ENCODE data around the gene STAT4.
A peak's percentile ranks its signal among the peaks of the same experiment; 100 is the strongest.

The STAT4 gene

DNA sequence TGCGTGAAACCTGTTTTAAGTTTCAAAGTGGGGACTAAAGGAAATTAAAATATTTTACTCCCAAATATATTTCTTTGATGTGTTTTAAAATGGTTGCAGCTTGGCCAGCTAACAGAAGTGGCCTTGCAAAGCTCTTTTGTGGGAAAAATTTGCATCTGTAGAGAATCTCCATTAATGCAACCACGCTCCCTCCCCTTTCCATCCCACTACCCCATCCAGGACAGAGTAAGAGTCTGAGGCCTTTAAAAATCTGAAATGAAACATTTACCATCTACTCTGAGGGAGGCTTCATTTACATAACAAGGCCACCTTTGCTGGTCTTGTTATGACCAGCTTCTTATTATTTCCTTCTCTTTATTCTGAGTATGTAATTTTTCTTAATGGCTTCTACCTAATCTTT lies 63.5 kb downstream of the STAT4 start:
- no peak for DNase-seq

DNA sequence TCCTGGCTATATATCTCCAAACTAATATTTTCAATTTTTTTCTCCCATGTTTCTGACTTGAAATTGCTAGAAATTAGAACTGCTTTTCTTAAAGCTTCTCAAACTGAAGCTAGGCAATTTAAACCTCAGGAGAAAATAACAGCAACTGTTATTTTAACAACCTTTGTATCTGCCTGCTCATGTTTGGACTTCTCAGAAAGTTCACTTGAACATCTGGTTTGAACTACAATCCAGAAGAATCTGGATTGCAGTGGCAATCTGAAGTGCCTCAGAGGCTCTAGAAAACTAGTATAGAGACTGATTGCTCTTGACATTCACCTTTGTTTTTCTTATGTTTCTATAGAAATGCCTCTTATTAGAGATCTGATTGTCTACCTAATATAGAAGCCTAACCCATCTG lies 64.1 kb downstream of the STAT4 start:
- no peak for DNase-seq

GRCh38 chr2:191083540-191083939 lies 67.3 kb downstream of the STAT4 start:
- DNase-seq, result no peak

- no peak for DNase-seq
Observed at GRCh38 chr2:191082321-191082720, 68.5 kb downstream of the STAT4 start.

- DNase-seq, result no peak
Observed at GRCh38 chr2:191081411-191082155, 69.2 kb downstream of the STAT4 start.

- no peak for DNase-seq
Observed at GRCh38 chr2:191078165-191078867, 72.5 kb downstream of the STAT4 start.

GRCh38 chr2:191070276-191070675 lies 80.5 kb downstream of the STAT4 start:
- no peak for DNase-seq

GRCh38 chr2:191069606-191070005 lies 81.2 kb downstream of the STAT4 start:
- DNase-seq, result no peak

GRCh38 chr2:191066919-191067233 lies 83.9 kb downstream of the STAT4 start:
- no peak for DNase-seq

GRCh38 chr2:191066197-191066918 lies 84.4 kb downstream of the STAT4 start:
- DNase-seq, result peak in 1 of 58 donors; percentile 0

DNA sequence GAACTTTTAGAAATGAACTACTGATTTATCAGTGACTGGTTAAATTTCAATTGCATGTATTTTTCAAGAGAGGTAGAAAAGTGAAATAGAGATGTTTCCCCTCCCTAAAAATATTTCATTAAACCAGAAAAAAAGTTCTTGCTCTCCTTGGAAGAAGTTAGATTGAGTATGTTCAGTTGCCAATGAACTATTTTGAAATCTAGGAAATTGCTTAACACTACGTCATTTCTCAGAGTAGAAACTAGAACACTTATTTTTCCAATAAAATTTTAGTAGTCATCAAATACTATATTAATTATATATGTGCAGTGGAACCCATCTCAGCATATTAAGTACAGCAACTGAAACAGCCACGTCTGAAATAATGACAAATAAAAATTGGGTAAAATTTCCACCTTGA lies 85.0 kb downstream of the STAT4 start:
- no peak for DNase-seq

DNA sequence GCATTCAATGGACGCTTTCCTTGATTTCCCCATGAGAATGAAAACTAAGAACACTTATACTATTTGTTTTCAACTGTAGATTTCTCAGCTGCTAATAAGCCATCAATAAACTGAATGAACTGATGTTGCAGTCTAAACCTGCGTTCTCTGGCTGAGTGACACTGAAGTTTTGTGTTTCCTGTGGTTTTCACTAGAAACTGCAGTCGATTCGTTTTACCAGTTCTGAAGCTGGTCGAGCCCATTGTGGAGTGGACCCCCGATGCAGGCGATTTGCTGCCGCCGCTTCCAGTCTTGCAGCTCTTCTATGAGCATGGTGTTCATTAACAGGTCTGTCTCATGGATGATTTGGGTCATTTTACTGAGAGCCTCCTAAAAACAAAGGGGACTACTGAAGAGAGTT lies 86.2 kb downstream of the STAT4 start:
- DNase-seq, result no peak

GRCh38 chr2:191063584-191063983 lies 87.2 kb downstream of the STAT4 start:
- no peak for DNase-seq

DNA sequence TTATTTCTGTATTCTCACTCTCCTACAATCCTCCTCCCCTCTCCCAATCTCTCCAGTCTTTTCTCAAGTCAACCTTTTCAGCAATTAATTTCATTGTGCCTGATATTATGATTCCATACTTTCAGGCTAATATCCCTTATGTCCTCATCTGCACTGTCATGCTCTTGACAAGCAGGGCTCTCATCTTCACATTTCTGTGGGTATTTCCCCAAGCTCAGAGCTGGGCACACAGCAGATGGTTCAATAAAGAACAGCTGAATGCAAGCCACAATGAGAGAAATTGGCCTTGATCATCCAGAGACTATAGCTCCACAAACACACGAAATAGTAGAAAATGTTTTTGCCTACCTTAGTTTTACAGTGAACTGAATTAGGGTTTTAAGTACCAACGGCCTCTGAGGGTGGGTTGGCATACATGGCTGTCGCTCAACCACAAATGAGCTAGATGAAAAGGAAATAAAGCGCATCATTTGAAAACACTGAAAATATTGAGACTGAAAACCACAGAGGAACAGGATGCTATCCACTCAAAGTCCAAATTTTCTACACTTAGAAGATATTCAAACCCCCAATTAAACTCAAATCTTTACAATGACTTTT lies 89.3 kb downstream of the STAT4 start:
- no peak for DNase-seq

- no peak for DNase-seq
Observed at GRCh38 chr2:191059308-191059707, 91.5 kb downstream of the STAT4 start.

GRCh38 chr2:191056228-191056627 lies 94.6 kb downstream of the STAT4 start:
- DNase-seq, result no peak

GRCh38 chr2:191053256-191053655 lies 97.5 kb downstream of the STAT4 start:
- no peak for DNase-seq

- DNase-seq, result no peak
Observed at GRCh38 chr2:191051825-191052778, 98.7 kb downstream of the STAT4 start.

GRCh38 chr2:191051177-191051576 lies 99.6 kb downstream of the STAT4 start:
- no peak for DNase-seq

- no peak for DNase-seq
Observed at GRCh38 chr2:191050640-191050987, 100.2 kb downstream of the STAT4 start.
